Endothelial cell of umbilical vein (primary cell): Measurements from ENCODE around the gene LDHD. TPM values are rescaled to one million over a fixed set of nuclear protein-coding genes. Genes with fewer than 3 reads are reported as not detected.

ENCODE experiments used
- BruUV-seq: library from RNA; stranded (reverse); fragments of 400-500 nt; replicated peaks from 2 replicates; lab custom pipeline; 2021; lab: Mats Ljungman, UMichigan
- CTCF ChIA-PET: fragments of 300-600, 350-600 bp; sonication (Branson Sonifier 250); formaldehyde crosslinking; loops from one replicate; lab custom pipeline; 2021; ENCODE audit warnings: antibody characterized with exemption, inconsistent platforms; lab: Charles Lee
- POLR2A ChIA-PET: fragments of 300-600, 350-600 bp; sonication (Branson Sonifier 250); formaldehyde crosslinking; loops from one replicate; lab custom pipeline; 2021; ENCODE audit warnings: antibody characterized with exemption, inconsistent platforms; lab: Charles Lee
- DNase-seq: peaks from one replicate; pipeline ENCODE4 v3.0.0-alpha.2; 2011; ENCODE audit warnings: low read depth, low spot score
- FAIRE-seq: peaks from 2 replicates; lab custom pipeline; 2011; peaks lifted over from hg19 to GRCh38; lab: Jason Lieb, UNC
- H2AFZ ChIP-seq: 2 replicates; pipeline ENCODE4 v1.6.0; 2012; ENCODE audit warnings: low read depth, low read length, control low read depth, inconsistent platforms
- H3K27ac ChIP-seq: 2 replicates; pipeline ENCODE4 v1.5.1; 2011; ENCODE audit warnings: low read depth, mild to moderate bottlenecking, control low read depth, low read length, moderate library complexity; ENCODE audit not compliant: insufficient read depth
- H3K27me3 ChIP-seq, 2 experiments: 2 replicates each; pipeline versions ENCODE4 v1.6.0 to v1.6.1; 2011; ENCODE audit warnings: low read length in 2 of 2, mixed read lengths in 1 of 2; ENCODE audit not compliant: control insufficient read depth in 2 of 2, insufficient read depth in 2 of 2
- H3K36me3 ChIP-seq, 2 experiments: 2 replicates in 1 of 2; 3 replicates in 1 of 2; pipeline ENCODE4 v1.5.1; 2011; ENCODE audit warnings: low read length in 2 of 2, mild to moderate bottlenecking in 1 of 2, moderate library complexity in 1 of 2; ENCODE audit not compliant: control insufficient read depth in 2 of 2, insufficient read depth in 2 of 2; ENCODE audit errors: extremely low read depth in 1 of 2
- H3K4me1 ChIP-seq: 3 replicates; pipeline ENCODE4 v1.5.1; 2011; ENCODE audit warnings: mild to moderate bottlenecking, low read length; ENCODE audit not compliant: control insufficient read depth, insufficient read depth; ENCODE audit errors: extremely low read depth
- H3K4me2 ChIP-seq: 2 replicates; pipeline ENCODE4 v1.6.1; 2011; ENCODE audit warnings: low read length, control low read depth, mixed read lengths; ENCODE audit not compliant: insufficient read depth
- H3K4me3 ChIP-seq, 3 experiments: fragments of 200-600 bp in 1 of 3; sonication (generic), shearing (Covaris generic) in 1 of 3; replicated peaks in 1 of 3; 2 replicates each; pipeline ENCODE4 v1.5.1; 2011 to 2016; ENCODE audit warnings: control low read depth in 3 of 3, low read length in 3 of 3, mild to moderate bottlenecking in 2 of 3, inconsistent platforms in 1 of 3, low read depth in 1 of 3, moderate library complexity in 1 of 3; ENCODE audit not compliant: insufficient read depth in 1 of 3
- H3K79me2 ChIP-seq: 2 replicates; pipeline ENCODE4 v1.6.0; 2012; ENCODE audit warnings: low read length, inconsistent platforms; ENCODE audit not compliant: control insufficient read depth, insufficient read depth
- H3K9ac ChIP-seq: replicated peaks from 2 replicates; pipeline ENCODE3; 2011; ENCODE audit warnings: low read length, control low read depth; ENCODE audit not compliant: insufficient read depth; ENCODE audit errors: extremely low read depth
- H3K9me1 ChIP-seq: replicated peaks from 3 replicates; pipeline ENCODE4 v1.6.0; 2011; ENCODE audit warnings: mild to moderate bottlenecking, low read length; ENCODE audit not compliant: control insufficient read depth, insufficient read depth; ENCODE audit errors: extremely low read depth
- H3K9me3 ChIP-seq: replicated peaks from 2 replicates; pipeline ENCODE4 v1.5.1; 2012; ENCODE audit warnings: low read length, inconsistent platforms; ENCODE audit not compliant: control insufficient read depth, insufficient read depth
- H4K20me1 ChIP-seq: replicated peaks from 2 replicates; pipeline ENCODE3; 2011; ENCODE audit warnings: mild to moderate bottlenecking, low read length; ENCODE audit not compliant: control insufficient read depth, insufficient read depth; ENCODE audit errors: extremely low read depth
- EZH2 ChIP-seq: IDR thresholded peaks from 2 replicates; pipeline ENCODE4 v1.6.1; 2012; ENCODE audit warnings: borderline replicate concordance, low read depth, mild to moderate bottlenecking, moderate library complexity, low read length, inconsistent platforms; ENCODE audit not compliant: severe bottlenecking
- FOS ChIP-seq: IDR thresholded peaks from 2 replicates; pipeline ENCODE4 v1.6.1; 2011; ENCODE audit warnings: mild to moderate bottlenecking, low read length, moderate library complexity, borderline replicate concordance; ENCODE audit not compliant: insufficient read depth
- GATA2 ChIP-seq: IDR thresholded peaks from 2 replicates; pipeline ENCODE4 v1.7.0; 2011; ENCODE audit warnings: low read depth, mild to moderate bottlenecking, moderate library complexity, mixed read lengths, low read length; ENCODE audit not compliant: insufficient read length, insufficient read depth
- JUN ChIP-seq: IDR thresholded peaks from 2 replicates; pipeline ENCODE4 v1.6.1; 2011; ENCODE audit warnings: borderline replicate concordance, low read depth; ENCODE audit not compliant: insufficient read length, insufficient read depth
- MYC ChIP-seq: IDR thresholded peaks from one replicate; pipeline ENCODE4 v1.6.1; 2011; ENCODE audit warnings: mild to moderate bottlenecking, low read depth, low read length
- POLR2A ChIP-seq: IDR thresholded peaks from 2 replicates; pipeline ENCODE4 v1.6.1; 2012; ENCODE audit warnings: low read depth, mild to moderate bottlenecking, control low read depth, low read length
- POLR2AphosphoS5 ChIP-seq: IDR thresholded peaks from 2 replicates; pipeline ENCODE4 v1.6.1; 2012; ENCODE audit warnings: low read depth, mild to moderate bottlenecking, control low read depth, low read length, moderate library complexity; ENCODE audit not compliant: insufficient read depth
- dilution Hi-C: fragments of 300-500 bp; cut with MboI; formaldehyde crosslinking; loops from one replicate; pipeline ENCODE4 v1.15.0; 2019; ENCODE audit warnings: low sequenced_read_pairs; ENCODE audit not compliant: extremely low pct_ligation_motif_present
- intact Hi-C: fragments of 100-400 bp; cut with micrococcal nuclease; formaldehyde crosslinking; loops from one replicate; pipeline ENCODE4 v1.10.0; 2022
- polyA plus RNA-seq, 4 experiments: library from polyadenylated mRNA; depleted of rRNA in 3 of 4; stranded (reverse) in 3 of 4; unstranded in 1 of 4; fragments of >200 nt; gene quantifications; 2 replicates each; pipeline versions ENCODE4 v1.2.1 to v1.2.3, GENCODE V29; 2011 to 2012; ENCODE audit warnings: missing spikeins in 1 of 4
- total RNA-seq: library from RNA; stranded (reverse); gene quantifications from 2 replicates; pipeline ENCODE4 v1.2.3, GENCODE V29; 2021
- TF ChIP-seq, protein P1 (sequence below): IDR thresholded peaks from 2 replicates; pipeline ENCODE4 v1.6.1; 2011; ENCODE audit not compliant: insufficient read depth, insufficient read length
- TF ChIP-seq, protein P2 (sequence below), 2 donors: IDR thresholded peaks; 1 replicate in 1 of 2; 2 replicates in 1 of 2; pipeline ENCODE4 v1.5.1; 2011; ENCODE audit warnings: low read length in 2 of 2, mild to moderate bottlenecking in 2 of 2, moderate library complexity in 2 of 2, control low read depth in 1 of 2, inconsistent platforms in 1 of 2, low read depth in 1 of 2; ENCODE audit not compliant: insufficient read depth in 1 of 2; ENCODE audit errors: extremely low read depth in 1 of 2

Gene LDHD
- total and polyA plus RNA-seq, 2 donors (not counting 3 experiments of a cell fraction or from before 2014, with no cell fraction given) = 0.41 TPM; not detected in 1

GRCh38 chr16:75065521-75066149, 50.9 kb downstream of the LDHD start:
- dilution Hi-C loops = no loop called here
- peaks cover 6% of the 10 kb centered on the region for H4K20me1 ChIP-seq
- FAIRE-seq (no peak), DNase-seq (no peak)
- intact Hi-C loops = no loop called here
- no peaks in the 10 kb centered on the region for H3K36me3 ChIP-seq
- H3K27ac ChIP-seq = no peak overlapping the region
- H3K4me2 ChIP-seq = no peak overlapping the region
- H3K4me3 ChIP-seq = no peak overlapping the region
- H3K27me3 ChIP-seq = no peaks in the 10 kb centered on the region
- no peak overlapping the region for H2AFZ ChIP-seq
- no peaks in the 10 kb centered on the region for H3K4me1 ChIP-seq
- H3K79me2 ChIP-seq = peaks cover 20% of the 10 kb centered on the region
- BruUV-seq = no TSS peak
- TF ChIP-seq MYC = no peak
- TF ChIP-seq GATA2 = no peak
- no peak for TF ChIP-seq POLR2AphosphoS5
- TF ChIP-seq FOS = no peak
- no peak for TF ChIP-seq EZH2
- TF ChIP-seq JUN = no peak
- no peak for TF ChIP-seq POLR2A
- TF ChIP-seq, protein P1, sequence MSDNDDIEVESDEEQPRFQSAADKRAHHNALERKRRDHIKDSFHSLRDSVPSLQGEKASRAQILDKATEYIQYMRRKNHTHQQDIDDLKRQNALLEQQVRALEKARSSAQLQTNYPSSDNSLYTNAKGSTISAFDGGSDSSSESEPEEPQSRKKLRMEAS = no peak
- TF ChIP-seq, protein P2, sequence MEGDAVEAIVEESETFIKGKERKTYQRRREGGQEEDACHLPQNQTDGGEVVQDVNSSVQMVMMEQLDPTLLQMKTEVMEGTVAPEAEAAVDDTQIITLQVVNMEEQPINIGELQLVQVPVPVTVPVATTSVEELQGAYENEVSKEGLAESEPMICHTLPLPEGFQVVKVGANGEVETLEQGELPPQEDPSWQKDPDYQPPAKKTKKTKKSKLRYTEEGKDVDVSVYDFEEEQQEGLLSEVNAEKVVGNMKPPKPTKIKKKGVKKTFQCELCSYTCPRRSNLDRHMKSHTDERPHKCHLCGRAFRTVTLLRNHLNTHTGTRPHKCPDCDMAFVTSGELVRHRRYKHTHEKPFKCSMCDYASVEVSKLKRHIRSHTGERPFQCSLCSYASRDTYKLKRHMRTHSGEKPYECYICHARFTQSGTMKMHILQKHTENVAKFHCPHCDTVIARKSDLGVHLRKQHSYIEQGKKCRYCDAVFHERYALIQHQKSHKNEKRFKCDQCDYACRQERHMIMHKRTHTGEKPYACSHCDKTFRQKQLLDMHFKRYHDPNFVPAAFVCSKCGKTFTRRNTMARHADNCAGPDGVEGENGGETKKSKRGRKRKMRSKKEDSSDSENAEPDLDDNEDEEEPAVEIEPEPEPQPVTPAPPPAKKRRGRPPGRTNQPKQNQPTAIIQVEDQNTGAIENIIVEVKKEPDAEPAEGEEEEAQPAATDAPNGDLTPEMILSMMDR (IDR thresholded peaks at IDR 0.05; ENCODE audit: extremely low read depth in 1 of 2, insufficient read depth in 1 of 2, low read depth in 1 of 2, low read length in 2 of 2) = no peak
- no peaks in the 10 kb centered on the region for H3K9me3 ChIP-seq
- H3K9ac ChIP-seq = no peak overlapping the region
- no peaks in the 10 kb centered on the region for H3K9me1 ChIP-seq
- POLR2A ChIA-PET = no interaction called here
- CTCF ChIA-PET = no interaction called here
